BJ (cell line): ENCODE results near the gene MARK3. TPM values are rescaled to one million over a fixed set of nuclear protein-coding genes. Genes with fewer than 3 reads are reported as not detected.

Source experiments
- CTCF ChIA-PET: fragments of 350-600 bp; formaldehyde crosslinking; extraction: SDS; loops from one replicate; lab custom pipeline; 2021; ENCODE audit warnings: antibody characterized with exemption, inconsistent platforms; lab: Yijun Ruan, JAX
- POLR2A ChIA-PET: fragments of 300-600 bp; sonication (Branson Sonifier 250); formaldehyde crosslinking; extraction: SDS; loops from one replicate; lab custom pipeline; 2021; ENCODE audit warnings: antibody characterized with exemption; lab: Charles Lee
- DNase-seq: peaks from one replicate; pipeline ENCODE4 v3.0.0-alpha.2; 2011; ENCODE audit warnings: low read depth
- H3K27me3 ChIP-seq: 2 replicates; pipeline ENCODE4 v1.6.0; 2011; ENCODE audit warnings: low read length; ENCODE audit not compliant: control insufficient read depth, insufficient read depth
- H3K36me3 ChIP-seq: 2 replicates; pipeline ENCODE4 v1.5.1; 2011; ENCODE audit warnings: low read length; ENCODE audit not compliant: control insufficient read depth, insufficient read depth
- H3K4me3 ChIP-seq: 2 replicates; pipeline ENCODE4 v1.5.1; 2011; ENCODE audit warnings: low read depth, mild to moderate bottlenecking, control low read depth, low read length
- polyA plus RNA-seq: library from polyadenylated mRNA; depleted of rRNA; stranded (reverse); fragments of >200 nt; gene quantifications from 2 replicates; pipeline ENCODE4 v1.2.3, GENCODE V29; 2011
- TF ChIP-seq, protein P1 (sequence below): IDR thresholded peaks from 2 replicates; pipeline ENCODE4 v1.5.1; 2011; ENCODE audit warnings: low read depth, mild to moderate bottlenecking, control low read depth, inconsistent platforms, low read length, moderate library complexity; ENCODE audit not compliant: insufficient read depth

The MARK3 gene
- polyA plus RNA-seq, 1 experiment = 73.9 TPM

GRCh38 chr14:103537175-103537990, 152.2 kb downstream of the MARK3 start:
- no peaks in the 10 kb centered on the region for H3K27me3 ChIP-seq
- peaks cover 4% of the 10 kb centered on the region for H3K36me3 ChIP-seq
- TF ChIP-seq, protein P1, sequence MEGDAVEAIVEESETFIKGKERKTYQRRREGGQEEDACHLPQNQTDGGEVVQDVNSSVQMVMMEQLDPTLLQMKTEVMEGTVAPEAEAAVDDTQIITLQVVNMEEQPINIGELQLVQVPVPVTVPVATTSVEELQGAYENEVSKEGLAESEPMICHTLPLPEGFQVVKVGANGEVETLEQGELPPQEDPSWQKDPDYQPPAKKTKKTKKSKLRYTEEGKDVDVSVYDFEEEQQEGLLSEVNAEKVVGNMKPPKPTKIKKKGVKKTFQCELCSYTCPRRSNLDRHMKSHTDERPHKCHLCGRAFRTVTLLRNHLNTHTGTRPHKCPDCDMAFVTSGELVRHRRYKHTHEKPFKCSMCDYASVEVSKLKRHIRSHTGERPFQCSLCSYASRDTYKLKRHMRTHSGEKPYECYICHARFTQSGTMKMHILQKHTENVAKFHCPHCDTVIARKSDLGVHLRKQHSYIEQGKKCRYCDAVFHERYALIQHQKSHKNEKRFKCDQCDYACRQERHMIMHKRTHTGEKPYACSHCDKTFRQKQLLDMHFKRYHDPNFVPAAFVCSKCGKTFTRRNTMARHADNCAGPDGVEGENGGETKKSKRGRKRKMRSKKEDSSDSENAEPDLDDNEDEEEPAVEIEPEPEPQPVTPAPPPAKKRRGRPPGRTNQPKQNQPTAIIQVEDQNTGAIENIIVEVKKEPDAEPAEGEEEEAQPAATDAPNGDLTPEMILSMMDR = no peak
- CTCF ChIA-PET = interaction anchor here (1.4 to 1.8 kb wide), 2 partner anchors 9 to 19 kb away, joined by 7 read pairs; no protein-coding TSS in a partner anchor
- H3K4me3 ChIP-seq = no peak overlapping the region
- POLR2A ChIA-PET = no interaction called here
- DNase-seq = no peak

DNA sequence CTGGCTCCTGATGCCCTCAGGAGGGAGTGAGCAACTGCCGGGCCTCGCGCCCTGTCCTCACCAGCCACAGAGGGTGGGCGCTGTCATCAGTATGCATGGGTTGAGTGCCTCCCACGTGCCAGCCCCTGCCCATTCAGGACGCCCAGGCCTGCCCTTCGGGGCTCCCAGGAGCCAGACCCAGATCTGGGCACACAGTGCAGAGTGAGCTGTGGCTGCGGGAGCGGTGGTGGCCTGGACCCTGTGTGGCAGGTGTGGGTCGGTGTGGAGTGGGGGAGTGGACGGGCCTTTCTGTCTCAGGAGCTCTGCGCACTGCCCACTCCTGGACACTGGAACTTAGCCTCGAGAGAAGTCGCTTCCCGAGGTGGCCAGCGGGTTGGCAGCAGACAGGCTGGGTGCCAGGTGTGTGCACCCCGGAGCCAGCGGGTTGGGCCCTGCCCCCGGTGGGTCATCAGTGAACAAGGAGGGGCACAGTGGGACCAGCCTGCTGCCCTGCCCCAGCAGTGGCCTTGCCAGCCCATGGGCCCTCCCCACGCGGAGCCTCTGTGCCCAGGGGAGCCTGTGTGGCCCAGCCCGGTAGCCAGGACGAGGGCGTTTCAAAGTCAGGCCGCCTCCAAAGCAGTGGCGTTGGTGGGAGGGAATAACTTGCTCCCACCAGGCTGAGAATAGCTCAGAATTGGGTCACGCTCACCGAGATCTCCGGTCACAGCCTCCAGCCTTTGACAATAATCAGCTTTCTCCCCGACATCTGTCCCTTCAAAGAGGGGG, 153.3 kb downstream of the MARK3 start:
- POLR2A ChIA-PET = no interaction called here
- CTCF ChIA-PET = interaction anchor here (0.9 to 1.7 kb wide), 2 partner anchors 8 to 9 kb away, joined by 3 to 4 read pairs; no protein-coding TSS in a partner anchor
- no peaks in the 10 kb centered on the region for H3K27me3 ChIP-seq
- peaks cover 3% of the 10 kb centered on the region; the same call in 1 of the 2 replicates for H3K36me3 ChIP-seq
- no peak for DNase-seq
- no peak overlapping the region for H3K4me3 ChIP-seq
- TF ChIP-seq, protein P1 = no peak

- DNase-seq = no peak
- Histone ChIP-seq H3K27me3 (no peaks in the 10 kb centered on the region), H3K36me3 (peaks cover 2% of the 10 kb centered on the region; the same call in 1 of the 2 replicates), H3K4me3 (no peak overlapping the region)
- CTCF ChIA-PET = interaction anchor here (0.9 to 1.7 kb wide), 2 partner anchors 8 to 9 kb away, joined by 3 to 4 read pairs; no protein-coding TSS in a partner anchor
- TF ChIP-seq, protein P1 = no peak
- POLR2A ChIA-PET = no interaction called here
Observed at GRCh38 chr14:103539056-103539825, 154.0 kb downstream of the MARK3 start.

DNA sequence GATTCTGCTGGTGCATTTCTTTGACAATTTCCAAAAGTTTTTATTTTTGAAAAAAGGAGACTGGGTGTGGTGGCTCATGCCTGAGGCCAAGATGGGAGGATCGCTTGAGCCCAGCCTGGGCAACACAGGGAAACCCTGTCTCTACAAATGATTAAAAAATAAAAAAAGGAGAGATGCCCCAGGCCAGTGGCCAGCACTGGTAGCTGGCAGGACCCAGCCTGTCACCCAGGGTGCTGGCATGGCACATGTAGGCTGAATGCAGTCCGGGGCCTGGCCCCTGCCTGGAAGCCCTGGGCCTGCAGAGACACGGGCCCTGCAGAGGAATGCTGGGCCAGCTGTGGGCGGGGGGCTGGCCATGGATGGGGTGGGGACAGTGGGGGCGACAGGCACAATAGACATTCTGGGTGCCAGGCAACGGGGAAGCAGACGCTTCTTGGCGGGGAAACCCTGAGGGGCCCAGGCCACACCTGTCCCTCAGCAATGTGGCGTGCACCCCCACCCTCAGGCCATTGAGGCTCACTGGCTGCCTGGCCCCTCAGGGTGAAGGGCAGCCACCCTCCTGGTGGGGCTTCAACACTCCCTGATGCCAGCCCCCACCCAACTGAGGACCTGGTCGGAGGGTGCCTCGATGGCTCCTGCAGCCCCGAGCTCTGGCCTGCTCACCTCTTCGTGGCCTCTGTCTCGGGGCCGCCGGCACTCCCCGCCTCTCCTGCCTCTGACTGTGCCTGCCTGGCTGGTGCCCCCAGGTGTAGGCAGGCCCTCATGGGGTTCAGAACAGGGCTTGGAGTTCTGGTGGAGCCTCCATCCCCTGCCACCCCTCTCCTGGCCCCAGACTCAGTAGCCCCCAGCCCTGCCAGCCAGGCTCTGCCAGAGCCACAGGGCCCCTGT, 155.8 kb downstream of the MARK3 start:
- POLR2A ChIA-PET = no interaction called here
- H3K4me3 ChIP-seq = no peak overlapping the region; the same call in 1 of the 2 replicates
- DNase-seq = no peak
- no peaks in the 10 kb centered on the region; the same call in 1 of the 2 replicates for H3K36me3 ChIP-seq
- H3K27me3 ChIP-seq = no peaks in the 10 kb centered on the region
- CTCF ChIA-PET = interaction anchor here (0.6 to 15.2 kb wide), 6 partner anchors 10 to 40 kb away, joined by 3 to 228 read pairs (median 12); partner anchors contain the start of genes CKB and TRMT61A
- TF ChIP-seq, protein P1 = no peak
